GM21717 (cell line): ENCODE results near the gene NKX1-2.

ENCODE experiments used
- ATAC-seq: cut with Tn5 transposase; IDR thresholded peaks from one replicate; pipeline ENCODE4 v1.9.1; 2021; ENCODE audit warnings: mild to moderate bottlenecking, moderate library complexity; ENCODE audit not compliant: unreplicated experiment

NKX1-2 gene

DNA sequence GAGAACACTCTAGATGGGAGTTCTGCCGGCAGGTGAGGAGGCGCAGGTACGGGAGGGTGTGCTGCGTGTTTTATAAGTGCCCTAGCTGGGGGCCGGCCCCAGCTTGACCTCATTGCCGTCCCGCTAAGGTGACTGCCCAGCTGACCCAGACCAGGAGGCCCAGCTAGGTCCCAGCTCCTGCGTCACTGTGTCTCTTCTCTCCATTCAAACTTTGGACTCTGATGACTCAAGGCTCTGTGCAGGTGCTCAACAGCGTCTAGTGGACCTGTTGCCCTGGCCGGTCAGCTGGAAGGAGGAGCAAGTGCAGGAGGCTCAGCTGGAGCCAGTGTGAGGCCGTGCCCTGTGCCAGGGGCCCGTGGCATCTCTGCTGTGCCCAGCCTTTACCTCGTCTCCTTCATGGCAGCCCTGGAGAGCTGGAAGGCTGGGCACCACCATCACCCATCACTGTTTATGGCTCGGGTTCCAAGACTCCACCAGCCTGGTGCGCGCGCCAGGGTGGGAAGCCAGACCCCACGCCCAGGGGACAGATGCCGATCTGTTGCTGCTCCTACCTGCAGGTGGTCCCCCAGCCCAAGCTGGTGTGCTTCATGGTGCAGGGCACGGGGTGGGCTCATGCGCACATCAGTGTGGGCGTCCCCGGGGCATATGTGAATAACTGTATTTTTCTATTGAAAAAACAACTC, 26.3 kb upstream of the NKX1-2 start:
- no peak for ATAC-seq

- ATAC-seq: no peak
These were observed 24.8 kb upstream of the NKX1-2 start for GRCh38 chr10:124474514-124475070.

DNA sequence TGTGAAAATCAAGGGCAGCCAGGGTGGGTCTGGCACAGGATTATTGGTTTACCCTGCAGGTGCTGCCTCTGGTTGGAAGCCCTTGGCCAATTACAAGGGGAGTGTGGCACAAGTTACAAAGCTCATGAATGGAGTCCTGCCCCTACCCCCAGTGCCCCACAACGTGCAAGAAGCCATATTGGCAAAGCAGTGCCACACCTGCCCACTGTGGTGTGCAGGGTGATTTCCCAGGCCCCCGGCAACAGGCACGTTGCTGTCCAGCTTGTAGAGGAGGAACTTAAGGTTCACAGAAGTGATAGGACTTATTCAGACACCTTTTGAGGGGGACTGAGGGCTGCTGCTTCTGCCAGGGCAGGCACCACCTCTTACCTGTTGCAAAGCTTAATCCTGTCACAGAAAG, 23.2 kb upstream of the NKX1-2 start:
- ATAC-seq: no peak

DNA sequence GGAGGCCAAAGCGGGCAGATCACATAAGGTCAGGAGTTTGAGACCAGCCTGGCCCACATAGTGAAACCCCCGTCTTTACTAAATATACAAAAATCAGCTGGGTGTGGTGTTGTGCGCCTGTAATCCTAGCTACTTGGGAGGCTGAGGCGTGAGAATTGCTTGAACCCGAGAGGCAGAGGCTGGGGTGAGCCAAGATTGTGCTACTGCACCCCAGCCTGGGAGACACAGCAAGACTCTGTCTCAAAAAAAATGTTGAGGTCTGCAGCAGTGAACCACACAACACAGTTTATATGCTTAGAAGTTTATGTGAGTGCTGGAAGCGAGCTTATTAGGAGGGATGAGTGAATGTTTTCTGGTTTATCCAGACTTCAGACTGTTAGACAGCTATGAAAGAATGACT, 22.2 kb upstream of the NKX1-2 start:
- no peak for ATAC-seq

GRCh38 chr10:124470544-124471434, 21.0 kb upstream of the NKX1-2 start:
- ATAC-seq: no peak

- ATAC-seq: no peak
These were observed 20.2 kb upstream of the NKX1-2 start for GRCh38 chr10:124469956-124470484.

GRCh38 chr10:124468624-124469023, 18.8 kb upstream of the NKX1-2 start:
- ATAC-seq: no peak

DNA sequence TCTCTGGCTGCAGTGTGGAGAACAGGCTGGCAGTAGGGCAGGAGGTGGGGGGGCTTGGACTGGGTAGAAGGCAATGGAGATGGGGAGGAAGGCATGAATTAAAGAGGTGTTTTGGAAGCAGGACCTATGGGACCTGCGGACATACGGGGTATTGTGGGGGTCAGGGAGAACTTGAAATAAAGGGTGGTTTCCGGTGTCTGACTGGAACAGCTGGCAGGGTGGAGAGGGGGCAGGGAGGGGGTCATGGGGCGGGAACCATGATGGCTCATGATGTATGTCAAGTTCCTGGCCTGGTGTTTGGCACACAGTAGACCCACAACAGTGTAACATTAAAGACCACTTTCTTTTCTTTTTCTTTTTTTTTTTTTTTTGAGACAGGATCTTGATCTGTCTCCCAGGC, 17.3 kb upstream of the NKX1-2 start:
- no peak for ATAC-seq

GRCh38 chr10:124465777-124466488, 16.1 kb upstream of the NKX1-2 start:
- no peak for ATAC-seq

GRCh38 chr10:124465003-124465776, 15.4 kb upstream of the NKX1-2 start:
- ATAC-seq: peak; percentile 54

DNA sequence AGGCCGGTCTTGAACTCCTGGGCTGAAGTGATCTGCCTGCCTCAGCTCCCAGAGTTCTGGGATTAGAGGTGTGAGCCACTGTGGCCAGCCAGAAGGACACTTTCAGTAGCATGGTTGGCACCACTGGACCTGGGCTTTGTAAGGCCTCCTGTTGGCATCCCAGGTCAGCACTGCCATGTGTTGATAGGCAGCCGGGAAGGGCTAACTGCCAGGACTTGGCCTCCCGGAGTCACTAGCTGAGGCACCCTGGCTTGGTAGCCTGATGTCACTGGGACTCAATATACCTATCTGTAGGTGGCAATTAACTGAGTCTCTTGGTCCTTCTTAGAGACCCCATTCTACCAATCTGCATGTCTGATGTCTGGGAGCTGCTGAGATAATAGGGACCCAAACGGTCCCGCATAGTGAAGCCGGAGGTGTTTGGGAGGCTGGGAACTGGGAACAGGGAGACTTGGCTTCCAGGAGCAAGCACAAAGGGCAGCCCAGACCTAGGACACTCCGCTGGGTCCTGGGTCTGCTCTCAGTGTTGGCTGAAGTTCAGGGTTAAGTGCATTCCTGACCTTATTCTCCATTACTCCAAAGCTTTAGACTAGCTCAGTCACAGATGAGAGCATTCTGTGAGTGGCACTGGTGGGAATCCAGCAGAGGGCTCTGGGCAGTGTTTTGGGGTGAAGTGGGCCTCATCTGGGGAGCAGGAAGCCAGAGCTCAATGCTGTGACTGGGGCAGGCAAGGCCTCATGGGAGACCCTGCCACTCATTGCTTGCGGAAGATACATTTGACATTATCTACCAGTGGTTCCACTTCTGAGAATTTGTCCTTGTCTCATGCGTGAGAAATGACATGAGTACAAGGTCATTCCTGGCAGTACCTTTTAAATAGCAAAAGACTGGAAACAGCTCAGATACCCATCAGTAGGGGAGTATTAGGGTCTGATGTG, 14.5 kb upstream of the NKX1-2 start:
- ATAC-seq: no peak

DNA sequence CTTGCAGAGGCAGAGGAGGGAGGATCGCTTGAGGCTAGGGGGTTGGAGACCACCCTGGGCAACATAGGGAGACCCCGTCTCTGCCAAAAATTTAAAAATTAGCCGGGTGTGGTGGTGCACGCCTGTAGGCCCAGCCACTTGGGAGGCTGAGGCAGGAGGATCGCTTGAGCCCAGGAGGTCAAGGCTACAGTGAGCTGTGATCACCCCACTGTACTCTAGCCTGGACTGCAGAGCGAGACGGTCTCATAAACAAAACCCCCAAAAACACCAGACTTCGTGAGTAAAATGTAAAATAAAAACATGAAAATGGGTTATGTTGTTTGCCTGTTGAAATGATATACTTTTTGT, 12.5 kb upstream of the NKX1-2 start:
- no peak for ATAC-seq

DNA sequence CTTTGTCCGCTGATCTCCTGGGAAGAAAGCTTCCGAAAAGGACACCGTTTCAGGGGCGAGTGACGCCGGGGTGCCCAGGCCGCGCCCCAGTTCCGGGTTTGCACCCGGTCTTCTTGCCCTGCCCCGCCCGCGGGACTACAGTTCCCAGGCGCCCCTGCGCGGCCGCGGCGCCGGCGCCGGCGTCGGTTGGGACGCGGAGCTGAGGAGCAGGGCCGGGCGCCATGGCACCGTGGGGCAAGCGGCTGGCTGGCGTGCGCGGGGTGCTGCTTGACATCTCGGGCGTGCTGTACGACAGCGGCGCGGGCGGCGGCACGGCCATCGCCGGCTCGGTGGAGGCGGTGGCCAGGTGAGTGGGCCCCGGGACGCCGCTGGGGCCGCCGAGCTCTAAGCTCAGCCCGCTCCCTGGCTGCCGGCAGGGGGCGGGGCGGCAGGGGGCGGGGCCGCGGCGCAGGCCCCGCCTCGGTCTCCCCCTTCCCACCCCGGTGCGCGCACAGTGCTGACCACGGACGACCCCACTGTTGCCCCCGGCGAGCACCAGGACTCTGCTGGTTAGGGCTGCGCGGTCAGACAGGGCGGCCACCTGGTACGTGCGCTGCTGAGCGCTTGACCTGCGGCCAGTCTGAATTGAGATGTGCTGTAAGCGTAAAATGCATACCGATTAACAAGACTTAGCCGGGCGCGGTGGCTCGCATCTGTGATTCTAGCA, 12.0 kb upstream of the NKX1-2 start, which contains the start of gene LHPP:
Gene LHPP, plus strand, starts transcription at position 182 of the 706 bp plus-strand sequence. Its CDS starts 40 bp downstream, at position 222.
- ATAC-seq: peak; percentile 95

DNA sequence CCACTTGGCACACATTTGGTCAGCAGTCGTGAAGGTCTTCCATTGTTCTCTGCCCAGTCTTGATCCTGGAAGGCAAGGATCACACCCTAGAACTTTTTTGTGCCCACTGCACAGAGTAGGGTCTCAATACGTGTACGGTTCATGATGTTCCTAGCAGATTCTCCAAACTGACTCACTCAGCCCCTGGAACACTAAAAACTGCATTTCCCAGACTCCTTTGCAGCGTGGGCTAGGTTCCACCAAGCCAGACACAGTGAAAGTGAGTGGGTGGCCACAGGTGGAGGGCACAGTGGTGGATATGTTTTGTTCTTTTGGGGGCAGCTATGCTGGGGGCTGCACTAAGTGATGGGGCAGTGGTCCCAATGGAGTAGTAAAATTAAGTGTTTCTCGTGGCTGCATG, 10.3 kb upstream of the NKX1-2 start:
- no peak for ATAC-seq

DNA sequence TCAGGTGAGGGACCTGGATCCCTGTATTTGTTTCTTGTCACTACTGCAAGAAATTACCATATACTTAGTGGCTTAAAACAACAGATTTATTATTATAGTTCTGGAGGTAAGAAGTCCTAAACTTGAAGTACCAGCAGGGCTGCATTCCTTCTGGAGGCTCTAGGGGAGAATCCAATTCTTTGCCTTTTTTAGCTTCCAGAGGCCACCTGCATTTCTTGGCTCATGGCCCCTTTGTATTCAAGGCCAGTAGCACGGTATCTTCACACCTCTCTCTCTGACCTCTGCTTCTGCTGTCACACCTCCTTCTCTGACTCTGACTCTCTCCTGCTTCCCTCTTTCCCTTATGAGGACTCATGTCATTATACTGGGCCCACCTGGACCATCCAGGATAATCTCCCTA, 9.6 kb upstream of the NKX1-2 start:
- no peak for ATAC-seq

DNA sequence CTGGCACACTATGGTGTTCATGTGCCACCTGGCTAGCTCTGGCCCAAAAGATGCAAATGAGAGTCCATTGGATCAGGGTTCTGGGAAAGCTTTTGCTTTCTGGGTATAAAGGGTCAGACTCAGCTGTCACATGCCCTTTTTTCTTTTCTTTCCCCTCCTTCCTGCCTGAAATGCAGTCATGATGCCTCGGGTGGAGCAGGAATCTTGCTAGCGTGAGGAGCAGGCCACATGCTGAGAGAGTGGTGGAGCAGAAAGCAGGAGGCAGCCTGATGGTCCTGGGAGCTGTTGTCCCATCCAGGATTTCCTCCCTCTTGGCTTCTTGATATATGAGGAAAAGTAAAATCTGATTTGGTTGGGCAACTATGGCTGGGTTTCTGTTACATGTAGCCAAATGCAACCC, 9.1 kb upstream of the NKX1-2 start:
- ATAC-seq: no peak

GRCh38 chr10:124458473-124458872, 8.6 kb upstream of the NKX1-2 start:
- ATAC-seq: no peak

DNA sequence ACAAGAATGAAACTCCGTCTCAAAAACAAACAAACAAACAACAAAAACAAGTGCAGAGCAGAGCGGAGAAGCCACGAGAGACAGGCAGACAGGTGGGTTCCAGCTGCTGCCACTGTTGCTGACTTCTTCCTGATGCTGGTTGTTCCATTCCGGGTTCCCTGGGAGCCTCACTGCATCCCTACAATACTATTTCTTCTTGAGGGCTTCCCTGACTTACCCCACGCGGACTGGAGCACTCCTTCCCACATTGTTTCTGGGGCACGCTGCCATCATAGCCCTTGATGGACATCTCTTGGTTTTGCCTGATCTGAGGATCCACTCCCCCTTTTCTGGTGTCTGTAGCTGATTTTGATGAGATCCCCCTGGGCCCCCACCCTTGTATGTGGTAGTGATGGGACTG, 5.6 kb upstream of the NKX1-2 start:
- no peak for ATAC-seq
